Natural killer cell (primary cell): Measurements from ENCODE around the gene COL25A1. TPM values are rescaled to one million over a fixed set of nuclear protein-coding genes. Genes with fewer than 3 reads are reported as not detected.

Experiments used
- ATAC-seq, 3 donors: fragments of 150-1000 bp in 2 of 3; fragments of 200-7000 bp in 1 of 3; cut with Tn5 transposase; 1 replicate in 1 of 3; 2 replicates in 2 of 3; pipeline ENCODE4 v1.10.0; 2021; ENCODE audit warnings: mild to moderate bottlenecking in 2 of 3, moderate library complexity in 2 of 3
- DNase-seq, 2 donors: peaks; one replicate each; pipeline versions ENCODE4 v3.0.0 to v3.0.0-alpha.2; 2013 to 2021; ENCODE audit warnings: mixed read lengths in 1 of 2
- H3K27ac ChIP-seq: one replicate; pipeline ENCODE4 v1.5.1; 2013; ENCODE audit warnings: mild to moderate bottlenecking, low read length
- H3K27me3 ChIP-seq: one replicate; pipeline ENCODE4 v1.6.1; 2013; ENCODE audit warnings: low read length; ENCODE audit not compliant: control insufficient read depth, insufficient read depth
- H3K36me3 ChIP-seq: one replicate; pipeline ENCODE4 v1.6.1; 2013; ENCODE audit warnings: low read length; ENCODE audit not compliant: control insufficient read depth, insufficient read depth
- H3K4me1 ChIP-seq: one replicate; pipeline ENCODE4 v1.6.1; 2013; ENCODE audit warnings: low read length; ENCODE audit not compliant: control insufficient read depth, insufficient read depth
- H3K4me3 ChIP-seq: one replicate; pipeline ENCODE4 v1.5.1; 2013; ENCODE audit warnings: low read length
- H3K9me3 ChIP-seq: one replicate; pipeline ENCODE4 v1.6.1; 2013; ENCODE audit warnings: low read length; ENCODE audit not compliant: control insufficient read depth, insufficient read depth
- H3K27ac Mint-ChIP-seq, 2 donors: one replicate each; pipeline ENCODE4 v1.8.0; 2022; ENCODE audit warnings: mild to moderate bottlenecking in 2 of 2, mixed read lengths in 2 of 2, moderate library complexity in 1 of 2
- H3K27me3 Mint-ChIP-seq, 2 donors: one replicate each; pipeline ENCODE4 v1.8.0; 2022; ENCODE audit warnings: low read depth in 2 of 2, mixed read lengths in 2 of 2
- H3K36me3 Mint-ChIP-seq: one replicate; pipeline ENCODE4 v1.8.0; 2022; ENCODE audit warnings: mixed read lengths
- H3K4me1 Mint-ChIP-seq, 2 donors: one replicate each; pipeline ENCODE4 v1.8.0; 2022; ENCODE audit warnings: mixed read lengths in 2 of 2
- H3K4me3 Mint-ChIP-seq: one replicate; pipeline ENCODE4 v1.8.0; 2022; ENCODE audit warnings: mild to moderate bottlenecking, moderate library complexity, mixed read lengths
- H3K9me3 Mint-ChIP-seq, 2 donors: one replicate each; pipeline ENCODE4 v1.8.0; 2022; ENCODE audit warnings: mixed read lengths in 2 of 2
- CTCF ChIP-seq: fragments of 200-600 bp; IDR thresholded peaks from one replicate; pipeline ENCODE4 v1.8.0; 2022; ENCODE audit warnings: antibody characterized with exemption
- WGBS: methylation state at CpG from one replicate; pipeline ENCODE4 v1.1.7; 2013; ENCODE audit warnings: missing lambda C conversion rate; ENCODE audit not compliant: insufficient coverage; 5-methylcytosine and 5-hydroxymethylcytosine counted together
- intact Hi-C: fragments of 100-400 bp; cut with micrococcal nuclease; formaldehyde crosslinking; loops from one replicate; pipeline ENCODE4 v1.14.2; 2022
- total RNA-seq, 4 donors: library from RNA; stranded (reverse); fragments of 120-200 nt in 1 of 4; gene quantifications; one replicate each; pipeline versions ENCODE4 v1.2.3 to v1.2.4, GENCODE V29; 2013 to 2022

Gene COL25A1
- total RNA-seq, 3 donors from 2014 or later (not counting 1 experiment from before 2014, with no cell fraction given) = 0.08 TPM; not detected in 2

GRCh38 chr4:108831886-108832285 lies 470.6 kb downstream of the COL25A1 start:
- intact Hi-C loops = no loop called here
- Mint-ChIP-seq H3K27me3 (peaks cover 6 to 18% of the 10 kb centered on the region in 2 donors), H3K36me3 (no peaks in the 10 kb centered on the region), H3K4me3 (no peak overlapping the region), H3K9me3 (no peaks in the 10 kb centered on the region), H3K27ac (no peak overlapping the region), H3K4me1 (no peaks in the 10 kb centered on the region)
- no peak for TF ChIP-seq CTCF
- no peak for DNase-seq
- H3K27me3 ChIP-seq = no peaks in the 10 kb centered on the region
- no peaks in the 10 kb centered on the region for H3K9me3 ChIP-seq
- ATAC-seq = no peak
- WGBS = no CpG with 5 or more reads among the region's 3 CpGs
- H3K4me1 ChIP-seq = no peaks in the 10 kb centered on the region
- H3K27ac ChIP-seq = no peak overlapping the region
- no peaks in the 10 kb centered on the region for H3K36me3 ChIP-seq
- no peak overlapping the region for H3K4me3 ChIP-seq

- no peak overlapping the region for H3K27ac ChIP-seq
- no peaks in the 10 kb centered on the region for H3K27me3 ChIP-seq
- H3K36me3 ChIP-seq = no peaks in the 10 kb centered on the region
- Mint-ChIP-seq H3K36me3 (no peaks in the 10 kb centered on the region), H3K27ac (no peak overlapping the region), H3K27me3 (peaks cover 6 to 18% of the 10 kb centered on the region in 2 donors), H3K4me1 (no peaks in the 10 kb centered on the region), H3K9me3 (no peaks in the 10 kb centered on the region), H3K4me3 (no peak overlapping the region)
- no CpG with 5 or more reads among the region's 1 CpG for WGBS
- DNase-seq (no peak), ATAC-seq (no peak)
- no peak for TF ChIP-seq CTCF
- no peaks in the 10 kb centered on the region for H3K9me3 ChIP-seq
- intact Hi-C loops = no loop called here
- H3K4me1 ChIP-seq = no peaks in the 10 kb centered on the region
- H3K4me3 ChIP-seq = no peak overlapping the region
Measured at GRCh38 chr4:108831291-108831690, 471.2 kb downstream of the COL25A1 start.

GRCh38 chr4:108830509-108831244 lies 471.8 kb downstream of the COL25A1 start:
- no peak overlapping the region for H3K27ac Mint-ChIP-seq
- Histone ChIP-seq H3K36me3 (no peaks in the 10 kb centered on the region), H3K4me3 (no peak overlapping the region), H3K27me3 (no peaks in the 10 kb centered on the region), H3K4me1 (no peaks in the 10 kb centered on the region), H3K27ac (no peak overlapping the region), H3K9me3 (no peaks in the 10 kb centered on the region)
- 39% methylated on average over 4 of the region's 4 CpGs for WGBS
- no peaks in the 10 kb centered on the region for H3K9me3 Mint-ChIP-seq
- H3K36me3 Mint-ChIP-seq = no peaks in the 10 kb centered on the region
- ATAC-seq = no peak
- H3K27me3 Mint-ChIP-seq = peaks cover 6 to 18% of the 10 kb centered on the region in 2 donors
- DNase-seq = peak in 1 of 2 donors; percentile 3
- intact Hi-C loops = no loop called here
- no peak for TF ChIP-seq CTCF
- H3K4me1 Mint-ChIP-seq = no peaks in the 10 kb centered on the region
- H3K4me3 Mint-ChIP-seq = no peak overlapping the region
